Ishikawa (cell line): Measurements from ENCODE around the gene ZRANB3.

Experiments
- CEBPB ChIP-seq: IDR thresholded peaks from 2 replicates; pipeline ENCODE4 v1.6.1; 2012
- CREB1 ChIP-seq: IDR thresholded peaks from 2 replicates; pipeline ENCODE4 v1.6.1; 2012; ENCODE audit warnings: low read depth
- EGR1 ChIP-seq: IDR thresholded peaks from 2 replicates; pipeline ENCODE4 v1.6.1; 2012
- EP300 ChIP-seq: IDR thresholded peaks from 2 replicates; pipeline ENCODE4 v1.6.1; 2012; ENCODE audit warnings: borderline replicate concordance
- FOXM1 ChIP-seq: IDR thresholded peaks from 2 replicates; pipeline ENCODE4 v1.6.1; 2012; ENCODE audit warnings: low read depth, borderline replicate concordance
- NFIC ChIP-seq: IDR thresholded peaks from 2 replicates; pipeline ENCODE4 v1.6.1; 2012
- RAD21 ChIP-seq: IDR thresholded peaks from 2 replicates; pipeline ENCODE4 v1.6.1; 2012; ENCODE audit warnings: low read depth
- TAF1 ChIP-seq: IDR thresholded peaks from 2 replicates; pipeline ENCODE4 v1.6.1; 2012; ENCODE audit warnings: low read depth, mild to moderate bottlenecking
- TCF12 ChIP-seq: IDR thresholded peaks from 2 replicates; pipeline ENCODE4 v1.6.1; 2012; ENCODE audit warnings: low read depth
- TEAD4 ChIP-seq: IDR thresholded peaks from 2 replicates; pipeline ENCODE4 v1.6.1; 2012
- YY1 ChIP-seq: IDR thresholded peaks from 2 replicates; pipeline ENCODE4 v1.6.1; 2012; ENCODE audit warnings: low read depth
- ZBTB7A ChIP-seq: IDR thresholded peaks from 2 replicates; pipeline ENCODE4 v1.6.1; 2012; ENCODE audit warnings: low read depth
- TF ChIP-seq, protein P1 (sequence below): IDR thresholded peaks from 2 replicates; pipeline ENCODE4 v1.6.1; 2012; ENCODE audit warnings: low read depth, mild to moderate bottlenecking
- TF ChIP-seq, protein P2 (sequence below): IDR thresholded peaks from 2 replicates; pipeline ENCODE4 v1.6.1; 2012
- TF ChIP-seq, protein P3 (sequence below): IDR thresholded peaks from 2 replicates; pipeline ENCODE4 v1.6.1; 2012

The ZRANB3 gene

DNA sequence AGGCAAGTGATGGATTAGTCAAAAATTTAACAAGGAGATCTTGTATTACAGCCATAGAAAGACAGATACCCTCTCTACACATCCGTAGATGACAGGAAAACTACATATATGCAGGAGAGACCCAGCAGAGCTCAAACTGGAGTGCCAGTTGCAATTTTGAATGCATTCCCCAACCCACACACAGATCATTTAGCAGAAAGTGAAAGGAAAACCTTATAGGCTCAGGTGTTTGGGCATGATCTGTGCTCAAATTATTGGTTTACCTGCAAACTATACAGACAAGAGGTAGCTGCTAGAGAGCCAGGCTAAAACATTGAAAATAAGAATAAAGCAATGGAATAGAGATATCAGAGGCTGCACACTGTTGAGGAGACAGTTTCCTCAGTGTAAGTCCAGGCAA is 427.2 kb downstream of the ZRANB3 start:
- TF ChIP-seq RAD21, result no peak
- TF ChIP-seq, protein P1, sequence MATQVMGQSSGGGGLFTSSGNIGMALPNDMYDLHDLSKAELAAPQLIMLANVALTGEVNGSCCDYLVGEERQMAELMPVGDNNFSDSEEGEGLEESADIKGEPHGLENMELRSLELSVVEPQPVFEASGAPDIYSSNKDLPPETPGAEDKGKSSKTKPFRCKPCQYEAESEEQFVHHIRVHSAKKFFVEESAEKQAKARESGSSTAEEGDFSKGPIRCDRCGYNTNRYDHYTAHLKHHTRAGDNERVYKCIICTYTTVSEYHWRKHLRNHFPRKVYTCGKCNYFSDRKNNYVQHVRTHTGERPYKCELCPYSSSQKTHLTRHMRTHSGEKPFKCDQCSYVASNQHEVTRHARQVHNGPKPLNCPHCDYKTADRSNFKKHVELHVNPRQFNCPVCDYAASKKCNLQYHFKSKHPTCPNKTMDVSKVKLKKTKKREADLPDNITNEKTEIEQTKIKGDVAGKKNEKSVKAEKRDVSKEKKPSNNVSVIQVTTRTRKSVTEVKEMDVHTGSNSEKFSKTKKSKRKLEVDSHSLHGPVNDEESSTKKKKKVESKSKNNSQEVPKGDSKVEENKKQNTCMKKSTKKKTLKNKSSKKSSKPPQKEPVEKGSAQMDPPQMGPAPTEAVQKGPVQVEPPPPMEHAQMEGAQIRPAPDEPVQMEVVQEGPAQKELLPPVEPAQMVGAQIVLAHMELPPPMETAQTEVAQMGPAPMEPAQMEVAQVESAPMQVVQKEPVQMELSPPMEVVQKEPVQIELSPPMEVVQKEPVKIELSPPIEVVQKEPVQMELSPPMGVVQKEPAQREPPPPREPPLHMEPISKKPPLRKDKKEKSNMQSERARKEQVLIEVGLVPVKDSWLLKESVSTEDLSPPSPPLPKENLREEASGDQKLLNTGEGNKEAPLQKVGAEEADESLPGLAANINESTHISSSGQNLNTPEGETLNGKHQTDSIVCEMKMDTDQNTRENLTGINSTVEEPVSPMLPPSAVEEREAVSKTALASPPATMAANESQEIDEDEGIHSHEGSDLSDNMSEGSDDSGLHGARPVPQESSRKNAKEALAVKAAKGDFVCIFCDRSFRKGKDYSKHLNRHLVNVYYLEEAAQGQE, result no peak
- TF ChIP-seq FOXM1, result no peak
- TF ChIP-seq CEBPB, result no peak
- no peak for TF ChIP-seq EP300
- no peak for TF ChIP-seq ZBTB7A
- TF ChIP-seq, protein P2, sequence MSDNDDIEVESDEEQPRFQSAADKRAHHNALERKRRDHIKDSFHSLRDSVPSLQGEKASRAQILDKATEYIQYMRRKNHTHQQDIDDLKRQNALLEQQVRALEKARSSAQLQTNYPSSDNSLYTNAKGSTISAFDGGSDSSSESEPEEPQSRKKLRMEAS, result no peak
- TF ChIP-seq TCF12, result no peak
- TF ChIP-seq TAF1, result no peak

DNA sequence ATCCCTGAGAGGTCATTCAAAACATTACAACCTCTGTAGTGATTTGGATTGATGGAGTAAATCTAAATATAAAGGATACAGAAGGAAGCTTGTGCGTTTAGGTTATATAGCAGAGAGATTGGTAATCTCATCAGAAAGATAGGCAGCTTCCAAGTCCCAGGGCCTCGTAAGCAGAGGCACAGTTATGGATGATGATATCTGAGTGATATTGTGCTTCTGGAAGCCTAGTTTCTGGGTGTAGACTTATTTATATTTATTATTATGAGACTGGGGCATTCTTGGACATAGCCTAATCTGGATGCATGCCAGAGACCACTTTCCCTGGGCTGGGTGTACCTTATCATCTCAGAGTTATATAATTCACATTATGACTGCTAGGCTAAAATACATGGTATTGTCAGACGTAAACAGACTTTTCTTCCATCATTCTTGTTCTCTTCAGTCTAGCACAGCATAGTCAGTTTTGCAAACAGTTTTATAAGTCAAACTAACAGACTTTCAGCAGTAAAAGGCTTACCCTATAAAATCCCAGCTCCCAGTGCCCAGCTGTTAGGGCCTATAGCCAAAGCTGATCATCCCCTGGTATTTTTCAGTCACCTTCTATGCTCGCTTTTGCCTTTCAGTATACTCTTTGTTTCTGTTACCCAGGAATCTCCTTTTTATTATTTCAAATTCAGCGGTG is 431.1 kb downstream of the ZRANB3 start:
- TF ChIP-seq EGR1 (no peak), TAF1 (no peak)
- TF ChIP-seq, protein P3, sequence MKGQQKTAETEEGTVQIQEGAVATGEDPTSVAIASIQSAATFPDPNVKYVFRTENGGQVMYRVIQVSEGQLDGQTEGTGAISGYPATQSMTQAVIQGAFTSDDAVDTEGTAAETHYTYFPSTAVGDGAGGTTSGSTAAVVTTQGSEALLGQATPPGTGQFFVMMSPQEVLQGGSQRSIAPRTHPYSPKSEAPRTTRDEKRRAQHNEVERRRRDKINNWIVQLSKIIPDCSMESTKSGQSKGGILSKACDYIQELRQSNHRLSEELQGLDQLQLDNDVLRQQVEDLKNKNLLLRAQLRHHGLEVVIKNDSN, result no peak

DNA sequence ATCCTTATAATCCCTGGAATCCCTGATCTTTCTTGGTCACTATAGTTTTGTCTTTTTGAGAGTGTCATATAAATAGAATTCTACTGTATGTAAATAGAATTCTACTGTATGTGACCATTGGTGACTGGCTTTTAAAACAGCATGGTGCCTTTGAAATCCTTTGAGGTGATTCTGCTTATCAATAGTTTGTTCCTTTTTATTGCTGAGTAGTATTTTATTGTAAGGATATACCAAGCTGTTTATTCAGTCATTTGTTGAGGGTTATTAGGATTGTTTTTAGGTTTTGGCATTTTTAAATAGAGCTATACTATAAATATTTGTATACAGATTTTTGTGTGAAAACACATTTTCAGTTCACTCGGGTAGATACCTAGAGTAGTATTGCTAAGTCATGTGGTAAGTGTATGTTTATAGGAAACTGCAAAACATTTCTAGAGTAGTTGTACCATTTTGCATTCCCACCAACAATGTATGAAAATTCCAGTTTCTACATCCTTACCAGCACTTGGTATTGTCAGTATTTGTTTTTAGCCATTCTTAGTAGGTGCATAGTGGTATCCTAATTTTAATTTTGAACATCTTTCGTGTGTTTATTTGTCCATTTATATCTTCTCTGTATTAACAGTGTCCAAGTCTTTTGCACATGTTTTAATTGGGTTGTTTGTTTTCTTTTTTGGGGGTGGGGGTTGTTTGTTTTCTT is 433.3 kb downstream of the ZRANB3 start:
- no peak for TF ChIP-seq EGR1
- TF ChIP-seq CEBPB, result no peak
- TF ChIP-seq RAD21, result no peak
- TF ChIP-seq, protein P2, result no peak
- no peak for TF ChIP-seq TCF12
- TF ChIP-seq CREB1, result no peak
- no peak for TF ChIP-seq TEAD4
- TF ChIP-seq, protein P3, result no peak
- TF ChIP-seq, protein P1, result no peak
- no peak for TF ChIP-seq YY1
- TF ChIP-seq NFIC, result no peak
- TF ChIP-seq ZBTB7A, result no peak
- no peak for TF ChIP-seq FOXM1
- no peak for TF ChIP-seq EP300
- TF ChIP-seq TAF1, result no peak

DNA sequence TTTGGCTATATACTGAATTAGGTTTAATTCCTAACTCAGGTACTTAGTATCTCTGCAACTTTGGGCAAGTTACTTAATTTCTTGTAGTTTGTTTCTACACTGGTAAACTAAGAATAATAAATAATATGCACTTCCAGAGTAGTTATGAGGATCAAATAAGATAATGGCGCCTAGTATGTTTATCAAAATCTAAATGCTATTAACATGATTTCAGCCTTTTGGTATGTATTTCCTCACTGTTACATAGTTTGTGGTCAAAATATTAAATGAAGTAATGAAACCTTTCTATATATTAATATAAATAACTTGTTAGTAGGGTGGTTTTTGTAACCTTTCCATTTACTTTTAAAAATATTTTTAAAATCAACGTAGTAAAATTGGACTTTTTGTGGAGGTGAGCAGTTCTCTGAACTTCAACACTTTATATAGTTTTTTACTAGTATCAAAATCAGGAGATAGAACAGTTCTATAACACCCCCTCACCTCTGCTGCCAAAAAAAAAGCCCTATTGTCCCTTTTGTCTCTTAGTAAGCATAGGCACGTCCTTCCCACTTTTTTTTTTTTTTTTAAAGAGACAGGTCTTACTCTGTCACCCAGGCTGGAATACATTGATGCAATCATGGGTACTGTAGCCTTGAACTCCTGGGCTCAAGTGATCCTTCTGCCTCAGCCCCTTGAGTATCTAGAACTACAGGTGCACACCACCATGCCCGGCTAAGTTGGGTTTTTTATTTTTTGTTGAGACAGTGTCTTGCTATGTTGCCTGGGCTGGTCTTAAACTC is 434.2 kb downstream of the ZRANB3 start:
- TF ChIP-seq EGR1 (no peak), TCF12 (no peak), FOXM1 (no peak), CREB1 (no peak), TAF1 (no peak), RAD21 (no peak), YY1 (no peak), EP300 (no peak), CEBPB (no peak), ZBTB7A (no peak), NFIC (no peak), TEAD4 (no peak)
- TF ChIP-seq, protein P1, result no peak
- TF ChIP-seq, protein P3, result no peak
- TF ChIP-seq, protein P2, result no peak
